Hepatocyte (in vitro differentiated cells): ENCODE results near the gene LTB4R2.

Experiments
- CTCF ChIP-seq: fragments of 200-600 bp; sonication (generic); IDR thresholded peaks from 2 replicates; pipeline ENCODE4 v1.5.1; 2016; ENCODE audit warnings: antibody characterized with exemption, mild to moderate bottlenecking; ENCODE audit not compliant: poor library complexity
- EZH2 ChIP-seq: fragments of 200-600 bp; sonication (generic); IDR thresholded peaks from 2 replicates; pipeline ENCODE4 v1.6.1; 2016; ENCODE audit warnings: antibody characterized with exemption, mild to moderate bottlenecking, borderline replicate concordance

DNA sequence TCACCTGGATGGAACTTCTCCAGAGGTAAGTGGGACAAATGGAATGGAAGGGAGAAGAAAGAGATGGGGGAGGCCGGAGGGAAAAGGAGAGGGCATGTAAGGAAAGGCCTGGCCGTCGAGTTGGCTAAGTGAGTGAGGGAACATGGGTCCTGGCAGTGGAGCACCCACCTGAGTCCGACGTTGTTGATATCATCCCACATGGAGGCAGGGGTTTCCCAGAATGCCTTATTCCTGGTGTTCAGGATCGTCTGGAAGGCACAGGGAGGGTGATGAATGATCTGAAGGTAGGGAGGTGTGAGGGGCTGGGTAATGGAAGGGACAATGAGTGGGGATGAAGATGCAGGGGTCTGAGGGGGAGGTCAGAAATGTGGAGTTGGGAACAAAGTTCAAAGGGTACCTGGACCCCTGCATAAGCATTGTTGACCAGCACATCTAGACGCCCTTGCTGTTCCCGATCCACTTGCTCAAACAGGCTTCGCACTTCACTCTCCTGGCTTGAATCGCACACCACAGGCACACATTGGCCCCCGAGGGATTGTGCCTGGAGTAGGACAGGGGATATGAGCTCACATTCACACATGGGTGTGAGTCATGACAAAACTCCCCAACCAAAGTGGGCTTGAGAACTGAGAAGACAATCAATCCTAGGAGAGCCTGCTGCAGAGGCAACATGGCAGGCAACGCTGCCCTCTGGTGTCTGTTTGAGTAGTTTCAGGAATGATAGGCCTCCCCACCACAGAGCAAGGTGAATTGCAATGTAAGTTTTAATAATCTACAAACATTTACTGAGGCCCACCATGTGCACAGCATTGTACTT, 13.4 kb upstream of the LTB4R2 start:
- TF ChIP-seq CTCF (peak; percentile 76), EZH2 (no peak)
